ENCODE measurements around the gene CALHM6. TPM values are rescaled to one million over a fixed set of nuclear protein-coding genes. Genes with fewer than 3 reads are reported as not detected.

Gene CALHM6
- total and polyA plus RNA-seq, 2 donors (not counting 1 experiment from before 2014, with no cell fraction given) = 30.6 to 68.4 TPM

DNA sequence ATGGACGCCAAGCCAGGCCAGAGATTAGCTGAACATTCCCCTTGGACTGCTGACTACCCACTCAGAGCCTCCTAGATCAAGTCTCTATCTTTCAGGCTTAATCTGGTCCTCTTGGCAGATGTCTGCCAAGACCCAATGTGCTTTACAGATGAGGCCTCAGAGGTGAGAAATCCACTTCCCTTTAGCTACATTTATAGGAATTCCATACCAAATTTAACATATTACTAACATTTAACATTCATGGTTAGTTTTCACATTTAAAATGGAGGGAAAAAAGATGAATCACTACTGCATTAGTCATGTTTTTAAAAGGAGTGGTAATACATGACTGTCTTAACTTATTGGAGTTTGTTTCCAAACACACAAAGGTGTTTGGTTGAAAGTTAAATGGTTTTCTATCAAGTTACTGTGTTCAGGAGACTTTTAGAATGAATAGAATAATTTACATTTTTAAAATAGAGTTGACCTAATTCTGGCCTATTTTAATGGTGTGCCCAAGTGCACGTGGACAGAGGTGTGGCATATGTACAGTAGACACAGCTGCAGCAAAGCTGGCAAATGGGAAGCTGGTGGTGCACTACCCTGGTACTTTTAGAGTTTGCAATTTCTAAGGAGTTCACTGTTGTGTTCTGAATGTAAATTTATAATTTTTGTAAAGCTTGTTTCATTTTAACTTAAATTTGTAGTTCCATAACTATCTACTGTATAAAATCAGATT is 41.9 kb upstream of the CALHM6 start:
- TF ChIP-seq, protein P1, sequence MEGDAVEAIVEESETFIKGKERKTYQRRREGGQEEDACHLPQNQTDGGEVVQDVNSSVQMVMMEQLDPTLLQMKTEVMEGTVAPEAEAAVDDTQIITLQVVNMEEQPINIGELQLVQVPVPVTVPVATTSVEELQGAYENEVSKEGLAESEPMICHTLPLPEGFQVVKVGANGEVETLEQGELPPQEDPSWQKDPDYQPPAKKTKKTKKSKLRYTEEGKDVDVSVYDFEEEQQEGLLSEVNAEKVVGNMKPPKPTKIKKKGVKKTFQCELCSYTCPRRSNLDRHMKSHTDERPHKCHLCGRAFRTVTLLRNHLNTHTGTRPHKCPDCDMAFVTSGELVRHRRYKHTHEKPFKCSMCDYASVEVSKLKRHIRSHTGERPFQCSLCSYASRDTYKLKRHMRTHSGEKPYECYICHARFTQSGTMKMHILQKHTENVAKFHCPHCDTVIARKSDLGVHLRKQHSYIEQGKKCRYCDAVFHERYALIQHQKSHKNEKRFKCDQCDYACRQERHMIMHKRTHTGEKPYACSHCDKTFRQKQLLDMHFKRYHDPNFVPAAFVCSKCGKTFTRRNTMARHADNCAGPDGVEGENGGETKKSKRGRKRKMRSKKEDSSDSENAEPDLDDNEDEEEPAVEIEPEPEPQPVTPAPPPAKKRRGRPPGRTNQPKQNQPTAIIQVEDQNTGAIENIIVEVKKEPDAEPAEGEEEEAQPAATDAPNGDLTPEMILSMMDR (IDR thresholded peaks at IDR 0.05) = no peak
- no peak for TF ChIP-seq EZH2 (IDR thresholded peaks at IDR 0.05; ENCODE audit: borderline replicate concordance, insufficient read depth, low read depth, low read length, poor library complexity, severe bottlenecking)
- H3K9ac ChIP-seq (ENCODE audit: low read length) = no peak overlapping the region
- ChIA-PET CTCF (interaction anchor here (1.4 kb wide), 1 partner anchor 12 kb away, joined by 3 read pairs; no protein-coding TSS in a partner anchor), POLR2A (no interaction called here)
- no peaks in the 10 kb centered on the region for H3K9me3 ChIP-seq (ENCODE audit: control extremely low read depth in 1 of 3, control insufficient read depth in 2 of 3, insufficient read depth in 1 of 3, low read length in 2 of 3)
- WGBS (ENCODE audit: insufficient coverage) = 95% methylated on average over 2 of the region's 2 CpGs
- H3K4me3 Mint-ChIP-seq = no peak overlapping the region
- no peak for ATAC-seq (ENCODE audit: low read depth)
- H3K79me2 ChIP-seq (ENCODE audit: control insufficient read depth, insufficient read depth, low read length) = peaks cover 92% of the 10 kb centered on the region
- H3K4me1 Mint-ChIP-seq = no peaks in the 10 kb centered on the region
- no peaks in the 10 kb centered on the region for H3K36me3 ChIP-seq (replicated peaks in 1 of 2; ENCODE audit: control extremely low read depth in 1 of 2, control insufficient read depth in 1 of 2, extremely low read depth in 1 of 2, insufficient read depth in 2 of 2, low read length in 1 of 2)
- no peak overlapping the region for H3K27ac Mint-ChIP-seq
- intact Hi-C loops (cut with micrococcal nuclease) = no loop called here
- no peak overlapping the region for H3K4me2 ChIP-seq (replicated peaks; ENCODE audit: low read depth, low read length, poor library complexity, severe bottlenecking)
- DNase-seq = no peak
- H3K27ac ChIP-seq (ENCODE audit: low read length in 2 of 2) = no peak overlapping the region
- no peaks in the 10 kb centered on the region for H3K4me1 ChIP-seq (ENCODE audit: control insufficient read depth in 2 of 2, insufficient read depth in 2 of 2, low read length in 2 of 2)
- no peaks in the 10 kb centered on the region for H3K27me3 ChIP-seq (replicated peaks in 1 of 4; ENCODE audit: control extremely low read depth in 1 of 4, control insufficient read depth in 3 of 4, insufficient read depth in 4 of 4, low read length in 3 of 4)
- H3K27me3 Mint-ChIP-seq = no peaks in the 10 kb centered on the region
- H2AFZ ChIP-seq (ENCODE audit: insufficient read depth, low read depth, low read length, poor library complexity, severe bottlenecking) = no peak overlapping the region
- H3K9me3 Mint-ChIP-seq (ENCODE audit: insufficient read depth) = no peaks in the 10 kb centered on the region
- H3K4me3 ChIP-seq (ENCODE audit: control extremely low read depth in 1 of 5, extremely low read depth in 1 of 5, insufficient read depth in 1 of 5, low read depth in 2 of 5, low read length in 4 of 5) = no peak overlapping the region
- H4K20me1 ChIP-seq (ENCODE audit: control insufficient read depth, insufficient read depth, low read length, poor library complexity, severe bottlenecking) = no peaks in the 10 kb centered on the region

DNA sequence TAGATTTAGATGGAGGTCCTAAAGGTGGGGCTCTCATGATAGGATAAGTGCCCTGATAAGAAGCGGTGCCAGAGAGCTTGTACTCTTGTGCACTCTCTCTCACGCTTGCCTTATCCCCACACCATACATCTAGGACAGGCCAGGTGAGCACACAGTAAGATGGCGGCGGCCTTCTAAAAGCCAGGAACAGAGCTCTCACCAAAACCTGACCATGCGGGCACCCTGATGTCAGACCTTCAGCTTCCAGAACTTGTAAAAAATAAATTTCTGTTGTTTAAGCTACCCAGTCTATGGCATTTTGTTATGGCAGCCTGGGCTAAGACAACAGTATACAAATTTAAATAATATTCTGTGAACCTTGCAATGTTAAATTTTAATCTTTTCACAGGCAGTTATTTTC is 40.8 kb upstream of the CALHM6 start:
- H3K27ac Mint-ChIP-seq = no peak overlapping the region
- no peaks in the 10 kb centered on the region for H3K9me3 Mint-ChIP-seq (ENCODE audit: insufficient read depth)
- no peak overlapping the region for H3K9ac ChIP-seq (ENCODE audit: low read length)
- H2AFZ ChIP-seq (ENCODE audit: insufficient read depth, low read depth, low read length, poor library complexity, severe bottlenecking) = no peak overlapping the region
- H3K27ac ChIP-seq (ENCODE audit: low read length in 2 of 2) = no peak overlapping the region
- CTCF ChIA-PET = interaction anchor here (1.1 to 1.5 kb wide), 2 partner anchors 24 to 141 kb away, joined by 5 read pairs; no protein-coding TSS in a partner anchor
- intact Hi-C loops (cut with micrococcal nuclease) = no loop called here
- WGBS (ENCODE audit: insufficient coverage) = 100% methylated on average over 3 of the region's 5 CpGs
- ATAC-seq (ENCODE audit: low read depth) (no peak), DNase-seq (no peak)
- no peaks in the 10 kb centered on the region for H3K27me3 ChIP-seq (replicated peaks in 1 of 4; ENCODE audit: control extremely low read depth in 1 of 4, control insufficient read depth in 3 of 4, insufficient read depth in 4 of 4, low read length in 3 of 4)
- TF ChIP-seq, protein P1 (IDR thresholded peaks at IDR 0.05) = no peak
- TF ChIP-seq EZH2 (IDR thresholded peaks at IDR 0.05; ENCODE audit: borderline replicate concordance, insufficient read depth, low read depth, low read length, poor library complexity, severe bottlenecking) = no peak
- no peaks in the 10 kb centered on the region for H3K4me1 Mint-ChIP-seq
- no peaks in the 10 kb centered on the region for H3K4me1 ChIP-seq (ENCODE audit: control insufficient read depth in 2 of 2, insufficient read depth in 2 of 2, low read length in 2 of 2)
- H3K4me3 Mint-ChIP-seq = no peak overlapping the region
- no peaks in the 10 kb centered on the region for H3K9me3 ChIP-seq (ENCODE audit: control extremely low read depth in 1 of 3, control insufficient read depth in 2 of 3, insufficient read depth in 1 of 3, low read length in 2 of 3)
- no peak overlapping the region for H3K4me2 ChIP-seq (replicated peaks; ENCODE audit: low read depth, low read length, poor library complexity, severe bottlenecking)
- POLR2A ChIA-PET = no interaction called here
- no peaks in the 10 kb centered on the region for H4K20me1 ChIP-seq (ENCODE audit: control insufficient read depth, insufficient read depth, low read length, poor library complexity, severe bottlenecking)
- H3K36me3 ChIP-seq (replicated peaks in 1 of 2; ENCODE audit: control extremely low read depth in 1 of 2, control insufficient read depth in 1 of 2, extremely low read depth in 1 of 2, insufficient read depth in 2 of 2, low read length in 1 of 2) = no peaks in the 10 kb centered on the region
- no peaks in the 10 kb centered on the region for H3K27me3 Mint-ChIP-seq
- no peak overlapping the region for H3K4me3 ChIP-seq (ENCODE audit: control extremely low read depth in 1 of 5, extremely low read depth in 1 of 5, insufficient read depth in 1 of 5, low read depth in 2 of 5, low read length in 4 of 5)
- H3K79me2 ChIP-seq (ENCODE audit: control insufficient read depth, insufficient read depth, low read length) = peaks cover 87% of the 10 kb centered on the region
